AG20443 (cell line): ENCODE data around the gene TGM3.

Experiments used
- DNase-seq: peaks from one replicate; pipeline ENCODE4 v3.0.0; 2012; ENCODE audit warnings: low spot score, mixed read lengths

Gene TGM3

DNA sequence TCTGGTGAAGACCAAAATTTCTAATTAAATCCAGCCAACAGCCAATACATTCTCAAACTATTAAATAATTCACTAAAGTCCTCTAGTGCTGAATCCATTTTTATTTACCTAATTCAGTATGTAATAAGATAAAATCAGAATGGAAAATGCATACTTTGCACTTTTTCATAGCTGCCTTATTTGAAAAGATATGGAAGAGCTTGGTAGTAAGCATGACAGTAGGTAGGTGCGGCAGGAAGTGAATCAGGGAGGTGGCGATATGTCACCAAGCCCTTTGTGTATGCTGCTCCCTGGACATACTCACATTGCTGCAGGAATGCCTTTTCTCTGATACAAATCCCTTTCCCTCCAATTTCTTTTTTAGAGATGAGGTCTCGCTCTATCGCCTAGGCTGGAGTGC lies 10.2 kb upstream of the TGM3 start:
- no peak for DNase-seq

DNA sequence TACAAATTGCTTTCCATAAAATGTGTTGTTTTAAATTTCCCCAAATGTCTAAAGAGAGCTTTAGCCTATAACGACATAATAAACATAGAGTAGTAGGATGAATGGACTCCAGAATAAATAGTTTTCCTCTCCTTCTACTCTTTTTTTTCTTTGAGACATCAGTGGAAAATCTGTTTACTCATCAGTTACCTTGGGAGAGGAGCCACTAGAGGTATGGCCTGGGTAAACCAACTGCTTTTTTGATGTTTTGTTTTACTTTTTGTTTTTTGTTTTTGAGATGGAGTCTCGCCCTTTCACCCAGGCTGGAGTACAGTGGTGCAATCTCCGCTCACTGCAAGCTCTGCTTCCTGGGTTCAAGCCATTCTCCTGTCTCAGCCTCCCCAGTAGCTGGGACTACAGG lies 8.3 kb upstream of the TGM3 start:
- no peak for DNase-seq

DNA sequence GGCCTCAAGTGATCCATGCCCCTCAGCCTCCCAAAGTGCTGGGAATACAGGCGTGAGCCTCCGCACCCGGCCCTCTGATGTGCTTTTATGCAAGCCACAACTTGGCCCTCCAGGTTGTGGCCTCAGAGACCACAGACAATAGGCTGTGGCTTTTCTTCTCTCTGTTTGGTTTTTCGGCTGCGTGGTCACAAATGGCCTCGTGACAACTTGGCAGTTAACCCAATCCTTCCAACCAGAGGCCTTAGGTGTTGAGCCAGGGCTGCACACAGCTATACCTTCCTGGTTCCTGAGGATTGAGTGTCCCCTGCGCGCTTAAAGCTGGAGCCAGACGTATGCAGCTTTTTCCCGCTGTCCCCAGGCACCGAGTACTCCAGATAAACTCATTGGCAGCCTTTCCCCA lies 6.3 kb upstream of the TGM3 start:
- no peak for DNase-seq

DNA sequence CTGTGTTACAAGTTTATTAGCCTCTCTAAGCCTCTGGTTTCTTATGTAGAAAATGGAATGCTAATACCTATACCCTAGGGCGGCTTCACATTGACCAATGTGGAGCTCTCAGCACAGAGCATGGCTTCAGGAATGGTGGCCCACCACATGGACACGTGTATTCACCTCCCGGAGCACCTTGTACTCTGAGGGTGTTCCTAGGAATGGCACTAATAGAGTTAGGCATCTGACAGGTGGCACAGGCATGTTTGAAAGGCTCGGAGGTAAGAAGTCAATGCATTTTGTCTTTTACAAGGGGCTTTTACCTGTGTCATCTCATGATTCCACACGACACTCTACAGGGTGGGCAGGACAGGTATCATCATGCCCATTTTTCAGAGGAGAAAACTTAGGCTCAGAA lies 5.3 kb upstream of the TGM3 start:
- DNase-seq, result no peak

DNA sequence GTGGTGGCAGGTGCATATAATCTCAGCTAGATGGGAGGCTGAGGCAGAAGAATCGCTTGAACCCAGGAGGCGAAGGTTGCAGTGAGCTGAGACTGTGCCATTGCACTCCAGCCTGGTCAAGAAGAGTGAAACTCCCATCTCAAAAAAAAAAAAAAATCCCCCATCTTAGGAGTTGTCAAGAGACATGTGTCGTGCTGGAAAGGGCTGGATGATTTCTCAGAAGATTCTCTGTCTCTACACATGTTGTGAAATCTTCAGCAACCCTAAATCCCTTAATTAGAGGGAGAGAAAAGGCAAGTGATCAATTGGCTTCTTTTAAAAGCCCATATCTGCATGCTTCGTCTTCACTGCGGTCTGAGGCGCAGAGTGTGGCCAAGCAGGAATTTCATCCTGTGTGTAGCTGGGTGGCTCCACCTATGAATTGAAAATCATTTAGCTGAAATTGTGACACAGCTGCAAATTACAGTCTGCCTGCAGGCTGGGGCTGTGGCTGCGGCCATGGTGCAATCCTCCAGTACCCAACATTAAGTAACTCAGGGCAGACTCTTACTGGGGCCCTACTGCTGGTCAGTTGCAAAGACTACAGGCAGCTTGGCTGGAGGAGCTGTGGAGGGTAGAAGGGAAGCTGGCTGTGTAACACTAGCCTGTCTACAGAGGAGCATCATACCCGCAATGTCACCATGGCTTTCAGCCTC lies 3.2 kb upstream of the TGM3 start:
- peak; percentile 44 for DNase-seq

DNA sequence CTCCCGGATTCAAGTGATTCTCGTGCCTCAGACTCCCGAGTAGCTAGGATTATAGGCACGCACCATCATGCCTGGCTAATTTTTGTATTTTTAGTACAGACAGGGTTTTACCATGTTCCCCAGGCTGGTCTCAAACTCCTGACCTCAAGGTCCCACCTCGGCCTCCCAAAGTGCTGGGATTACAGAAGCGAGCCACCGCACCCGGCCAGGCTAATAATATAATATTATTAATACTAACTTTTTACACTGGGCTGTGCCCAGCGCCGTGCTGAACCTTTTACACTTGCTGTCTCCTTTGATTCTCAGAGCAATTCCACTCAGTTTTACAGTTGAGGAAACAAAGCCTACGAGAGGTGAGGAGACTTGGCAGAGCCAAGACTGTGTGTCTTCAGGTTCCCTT lies 2.3 kb upstream of the TGM3 start:
- no peak for DNase-seq

DNA sequence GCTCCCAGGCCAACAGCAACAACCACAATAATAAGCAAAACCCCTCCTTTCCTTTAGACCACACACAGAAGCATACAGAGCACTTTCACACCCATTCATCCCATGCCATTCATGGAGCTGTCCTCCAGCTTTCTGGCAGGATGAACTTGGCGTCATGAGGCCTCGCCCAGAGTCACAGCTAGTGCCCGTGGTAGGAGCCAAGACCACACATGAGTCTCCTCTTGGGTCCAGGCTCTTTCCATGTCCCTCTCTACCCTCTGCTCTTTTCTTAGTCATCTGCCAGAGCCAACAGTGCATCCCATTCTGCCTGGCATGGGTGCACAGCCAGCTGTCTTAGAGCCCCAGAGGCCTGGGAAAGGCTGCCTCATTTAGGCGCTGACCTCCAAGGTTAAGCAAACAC lies 1.8 kb upstream of the TGM3 start:
- DNase-seq, result no peak

DNA sequence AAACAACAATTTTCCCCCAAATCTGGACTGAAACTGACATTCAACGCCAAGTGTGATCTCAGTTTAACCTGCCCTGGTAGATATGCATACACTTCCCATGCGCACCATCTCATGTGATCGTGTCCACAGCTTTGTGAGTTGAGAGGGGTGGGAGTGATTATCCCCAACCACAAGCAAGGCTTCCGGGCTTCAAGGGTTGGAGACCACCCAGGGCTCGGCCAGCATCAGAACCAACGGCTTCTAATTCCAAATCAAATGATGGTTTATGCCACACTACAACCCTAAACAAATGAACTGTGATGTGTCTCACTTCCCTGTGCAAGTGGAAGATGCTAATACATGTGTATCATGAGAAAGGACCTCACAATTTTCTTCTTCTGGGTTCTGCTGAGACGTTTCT lies 515 bp upstream of the TGM3 start:
- DNase-seq, result no peak

DNA sequence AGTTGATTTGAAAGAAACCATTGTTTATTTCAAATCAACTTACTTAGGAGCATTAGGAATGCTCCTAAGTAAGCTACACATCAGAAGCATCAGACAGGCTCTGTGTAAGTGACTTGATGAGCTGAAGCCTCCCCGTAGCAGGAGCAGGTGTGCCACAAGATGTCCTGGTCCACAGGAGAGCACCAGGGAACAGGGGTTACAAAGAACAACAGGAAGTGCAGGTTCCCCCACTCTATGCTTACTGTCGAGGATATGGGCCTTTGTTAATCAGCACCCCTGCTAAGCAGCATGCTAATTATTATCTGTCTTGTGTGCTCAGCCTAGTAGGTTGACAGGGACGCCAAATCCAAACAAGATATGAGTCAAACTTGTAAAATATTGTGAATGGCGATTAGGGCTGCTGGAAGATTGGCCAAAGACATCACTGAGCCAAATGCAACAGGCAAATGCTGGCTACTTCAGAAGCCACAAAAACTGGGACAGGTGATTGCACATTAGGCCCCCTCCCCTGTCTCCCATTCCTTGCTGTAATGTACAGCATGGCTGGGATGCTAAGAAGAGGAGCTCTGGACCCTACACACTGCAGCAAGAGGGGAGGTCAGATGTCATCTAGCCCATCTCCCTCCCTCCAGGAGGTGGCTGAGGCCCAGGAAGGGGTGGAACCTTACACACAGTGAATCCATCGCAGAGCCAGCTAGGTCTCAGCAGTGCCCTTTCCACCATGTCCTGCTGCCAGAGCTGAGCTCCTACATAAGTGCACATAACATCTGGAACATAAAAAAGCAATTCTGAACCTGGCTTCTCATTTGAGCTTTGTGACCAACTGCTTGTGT lies 939 bp downstream of the TGM3 start:
- no peak for DNase-seq

DNA sequence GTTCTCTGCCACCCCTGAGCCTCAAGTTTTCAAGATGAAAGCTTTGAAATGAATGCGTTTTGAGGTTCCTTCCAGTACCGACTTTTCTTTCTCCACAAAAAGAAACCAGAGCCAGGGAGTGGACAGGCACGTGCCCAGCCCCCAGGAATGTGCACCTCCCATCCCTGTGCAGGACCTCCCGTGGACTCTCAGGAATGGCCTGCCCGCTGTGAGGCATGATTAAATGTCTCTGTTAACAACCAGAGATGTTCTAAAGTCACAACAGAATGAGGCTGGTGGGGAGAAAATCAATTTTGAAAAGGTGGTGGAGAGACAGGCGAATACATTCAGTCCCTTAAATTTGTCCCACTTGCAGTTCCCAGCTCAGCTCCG lies 1.5 kb downstream of the TGM3 start:
- DNase-seq, result no peak

DNA sequence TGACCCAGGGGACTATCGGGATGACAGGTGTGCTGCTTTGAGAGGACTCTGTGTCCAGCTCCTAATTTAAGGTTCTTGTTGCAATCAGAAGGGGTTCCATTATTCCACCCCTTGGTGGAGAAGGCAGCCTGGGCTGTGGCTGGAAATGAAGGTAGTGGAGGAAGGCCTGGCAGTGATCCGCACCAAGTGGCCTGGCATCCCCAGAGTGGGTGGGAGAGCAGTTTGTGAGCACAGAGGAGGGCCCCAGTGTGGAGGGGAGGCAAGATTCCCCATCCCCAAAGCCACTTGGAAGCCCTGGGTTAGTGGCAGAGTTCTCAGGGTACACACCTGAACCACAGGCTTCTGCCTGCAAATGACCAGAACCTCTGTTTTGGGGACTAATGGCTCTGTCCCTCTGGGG lies 2.3 kb downstream of the TGM3 start:
- DNase-seq, result no peak

DNA sequence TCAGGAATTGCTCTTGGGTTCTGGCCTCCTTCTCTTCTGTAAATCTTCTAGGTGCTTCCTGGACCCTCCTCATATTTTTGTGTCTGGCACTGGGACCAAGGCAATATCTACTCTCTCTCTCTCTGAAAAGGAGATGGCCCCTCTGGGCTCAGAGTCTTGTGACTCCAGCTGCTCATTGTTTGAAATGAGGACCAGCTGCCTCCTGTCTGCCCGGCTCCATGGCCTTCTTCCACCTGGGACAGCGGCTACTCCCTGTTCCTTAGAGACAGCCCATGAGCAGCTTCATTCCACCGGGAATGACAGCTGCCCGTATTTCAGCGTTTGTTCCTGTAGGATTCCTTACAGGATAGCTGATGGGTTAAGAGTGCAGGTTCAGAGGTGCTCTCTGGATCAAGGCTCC lies 2.9 kb downstream of the TGM3 start:
- no peak for DNase-seq

DNA sequence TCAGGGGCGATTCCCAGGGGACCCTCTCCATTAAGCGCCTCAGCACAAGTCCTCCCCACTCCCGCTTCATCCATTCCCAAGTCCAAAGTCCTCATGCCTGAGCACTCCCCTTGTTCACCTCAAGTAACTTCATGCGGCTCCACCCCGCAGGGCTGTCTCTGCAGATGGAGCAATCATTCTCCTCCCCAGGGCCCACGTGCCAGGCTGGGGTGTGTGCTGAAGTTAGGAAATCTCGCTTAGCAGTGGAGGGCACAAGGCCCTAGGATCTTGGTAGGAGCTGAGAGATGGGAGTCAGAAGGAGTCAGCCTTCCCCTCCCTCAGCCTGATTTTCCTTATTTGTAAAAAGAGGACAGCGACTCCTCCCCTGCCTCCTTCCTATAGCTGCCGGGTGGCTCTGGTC lies 3.5 kb downstream of the TGM3 start:
- DNase-seq, result peak; percentile 32

DNA sequence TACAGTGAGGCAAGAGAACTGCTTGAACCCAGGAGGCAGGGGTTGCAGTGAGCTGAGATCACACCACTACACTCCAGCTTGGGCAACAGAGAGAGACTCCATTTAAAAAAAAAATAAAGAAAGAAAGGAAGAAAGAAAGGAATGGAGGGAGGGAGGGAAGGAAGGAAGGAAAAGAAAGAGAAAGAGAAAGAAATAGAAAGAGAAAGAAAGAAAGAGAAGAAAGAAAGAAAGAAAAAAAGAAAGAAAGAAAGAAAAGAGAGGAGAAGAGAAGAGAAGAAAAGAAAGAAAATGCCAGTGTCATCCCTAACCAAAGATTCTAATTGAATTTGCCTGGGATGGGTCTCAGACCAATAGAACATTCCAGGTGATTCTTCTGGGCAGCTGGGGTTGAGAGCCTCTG lies 4.2 kb downstream of the TGM3 start:
- DNase-seq, result no peak

DNA sequence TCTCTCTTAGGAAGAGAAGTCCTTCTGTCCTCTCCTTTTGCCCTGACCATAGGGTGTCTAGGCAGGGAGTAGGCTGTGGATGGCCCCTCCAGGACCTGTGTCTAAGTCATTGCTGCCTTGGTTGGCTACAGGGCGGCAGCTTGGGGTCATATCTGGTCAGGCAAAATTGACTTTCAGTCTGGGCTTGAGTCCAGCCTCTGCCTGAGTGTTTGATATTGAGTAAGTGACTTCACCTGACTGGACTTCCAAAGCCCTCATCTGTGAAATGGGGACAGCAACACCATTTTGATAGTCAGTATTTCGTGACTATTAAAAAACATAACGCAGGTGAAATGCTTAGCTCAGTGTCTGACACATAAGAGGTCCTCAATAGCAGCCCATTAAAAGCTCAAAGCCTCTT lies 4.6 kb downstream of the TGM3 start:
- no peak for DNase-seq

DNA sequence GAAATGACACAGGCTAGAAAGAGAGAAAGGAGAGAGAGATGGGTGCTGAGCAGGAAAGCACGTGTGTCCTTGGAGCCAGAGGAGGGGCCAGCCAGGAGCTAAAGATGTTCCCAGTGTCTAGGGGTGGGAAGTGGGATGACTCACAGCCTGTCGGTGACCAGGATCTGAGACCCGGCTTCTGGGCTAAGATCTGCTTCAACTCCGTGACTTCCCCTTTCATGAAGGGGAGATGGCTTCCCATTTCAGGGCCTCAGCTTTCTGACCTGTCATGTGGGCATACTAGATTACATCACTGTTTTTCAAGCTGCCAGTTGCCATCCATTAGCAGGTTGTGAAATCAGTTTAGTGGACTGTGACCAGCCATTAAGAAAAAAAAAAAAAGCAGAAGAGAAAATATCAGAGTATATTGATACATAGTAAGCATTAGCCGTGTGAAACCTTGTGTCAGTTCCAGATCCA lies 5.4 kb downstream of the TGM3 start:
- no peak for DNase-seq

DNA sequence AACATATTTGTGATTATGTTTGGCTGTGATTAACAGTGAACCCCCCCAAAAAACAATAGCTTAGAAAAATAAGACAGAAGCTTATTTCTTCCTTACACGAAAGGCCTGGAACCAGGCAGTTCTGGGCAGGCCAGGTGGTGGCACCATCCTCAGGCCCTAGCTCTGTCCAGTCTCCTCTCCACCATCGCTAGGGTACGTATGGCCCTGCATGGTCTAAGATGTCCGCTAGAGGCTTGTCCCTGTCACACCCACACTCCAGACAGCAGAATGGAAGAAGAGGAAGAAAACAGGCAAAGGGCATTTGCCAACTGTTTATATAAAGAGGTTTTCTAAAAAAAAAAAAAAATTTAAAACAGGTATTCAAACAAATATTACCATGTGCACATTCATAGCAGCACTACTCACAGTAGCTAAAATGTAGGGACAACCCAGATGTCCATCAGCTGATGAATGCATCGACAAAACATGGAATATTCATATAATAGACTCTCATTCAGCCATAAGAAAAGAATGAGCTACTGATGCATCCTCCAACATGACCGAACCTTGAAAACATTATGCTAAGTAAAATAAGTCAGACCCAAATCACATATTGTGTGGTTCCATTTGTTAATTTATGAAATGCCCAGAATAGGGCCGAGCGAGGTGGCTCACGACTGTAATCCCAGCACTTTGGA lies 6.7 kb downstream of the TGM3 start:
- DNase-seq, result no peak

DNA sequence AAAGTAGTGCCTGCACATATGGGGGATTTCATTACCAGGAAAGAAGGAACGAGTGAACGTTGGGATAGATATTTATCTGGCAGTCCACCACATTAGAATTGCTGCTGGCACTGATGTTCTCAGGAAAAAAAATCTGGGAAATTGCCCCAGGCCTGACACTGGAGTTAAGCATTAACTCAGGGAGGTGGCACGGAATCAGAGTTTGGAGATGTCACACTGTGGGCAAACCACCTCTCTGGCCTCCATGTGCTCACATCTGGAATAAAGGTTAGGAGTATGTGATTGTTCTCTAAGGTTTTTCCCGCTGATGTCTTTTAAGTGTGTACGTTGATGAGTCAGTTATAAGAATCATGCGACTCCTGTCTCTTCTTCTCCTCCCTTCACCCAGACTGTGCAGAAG lies 7.9 kb downstream of the TGM3 start:
- no peak for DNase-seq

DNA sequence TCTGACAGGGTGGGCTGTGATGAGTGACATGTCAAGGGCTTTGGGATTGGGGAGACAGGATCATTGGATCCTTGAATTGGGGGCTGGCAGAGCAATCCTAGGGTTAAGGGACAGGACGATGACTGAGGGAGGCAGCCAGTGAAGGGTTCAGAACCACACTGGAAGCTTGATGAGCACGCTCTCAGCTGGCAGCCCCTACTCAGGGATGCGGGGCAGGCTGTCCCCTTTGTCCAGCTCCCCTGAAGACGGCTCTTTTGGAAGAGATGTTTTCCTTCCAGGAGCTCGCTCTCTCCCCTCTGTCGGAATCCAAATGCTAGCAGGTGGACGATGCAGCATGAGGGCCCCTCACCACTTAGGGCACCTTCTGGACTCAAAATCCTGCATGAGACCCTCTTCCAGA lies 8.4 kb downstream of the TGM3 start:
- no peak for DNase-seq

DNA sequence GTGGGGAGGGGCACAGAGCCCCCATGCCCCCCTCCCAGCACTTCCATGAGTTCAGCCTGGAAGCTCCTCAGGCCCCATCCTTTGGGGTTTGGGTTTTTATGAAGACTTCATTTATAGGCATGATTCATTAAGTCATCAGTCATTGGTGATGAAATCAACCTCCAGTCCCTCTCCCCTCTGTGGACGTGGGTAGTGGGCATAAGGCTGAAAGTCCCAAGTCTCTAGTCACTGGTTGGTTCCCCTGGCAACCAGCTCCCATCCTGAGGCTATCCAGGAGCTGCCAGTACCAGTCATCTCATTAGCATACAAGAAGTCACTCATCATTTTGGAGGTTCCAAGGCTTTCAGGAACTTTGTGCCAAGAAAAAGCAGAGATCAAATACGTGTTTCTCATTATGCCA lies 9.2 kb downstream of the TGM3 start:
- no peak for DNase-seq

DNA sequence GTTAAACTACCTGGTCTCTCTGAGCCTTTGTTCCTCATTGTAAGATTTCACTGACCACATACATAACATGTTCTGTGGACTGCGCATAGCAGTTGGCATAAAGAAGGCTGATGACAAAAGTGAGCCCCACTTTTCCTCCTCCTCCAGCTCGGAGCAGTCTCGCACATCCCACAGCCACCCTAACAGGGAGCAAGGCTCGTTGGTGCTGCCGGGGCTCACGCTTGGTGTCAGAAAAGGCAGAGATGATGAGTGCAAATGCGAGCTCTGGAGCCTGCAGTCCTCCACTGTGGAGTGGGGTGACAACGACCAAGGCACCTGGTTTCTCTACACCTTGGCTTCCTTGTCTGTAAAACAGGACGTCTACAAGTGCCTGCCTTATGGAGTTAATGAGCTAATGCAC lies 9.7 kb downstream of the TGM3 start:
- DNase-seq, result no peak

DNA sequence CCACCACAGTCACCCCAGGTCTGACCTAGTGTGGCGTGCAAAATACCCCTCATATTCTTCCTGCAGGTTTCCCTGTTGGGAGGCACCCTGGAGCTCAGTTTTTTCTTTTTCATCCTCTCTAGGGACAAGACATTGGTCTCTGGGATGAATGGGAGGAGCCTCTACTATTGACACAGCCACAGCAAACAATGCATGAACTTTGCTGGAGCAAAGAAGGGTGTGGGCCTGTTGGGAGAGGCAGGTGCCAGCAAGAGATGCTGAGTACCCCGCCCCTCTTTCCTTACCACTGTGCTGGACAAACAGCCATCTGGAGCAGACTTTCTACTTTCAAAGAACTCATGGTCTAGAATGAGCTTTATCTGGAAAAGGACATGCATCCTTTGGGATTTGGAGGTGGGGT lies 10.1 kb downstream of the TGM3 start:
- DNase-seq, result no peak

DNA sequence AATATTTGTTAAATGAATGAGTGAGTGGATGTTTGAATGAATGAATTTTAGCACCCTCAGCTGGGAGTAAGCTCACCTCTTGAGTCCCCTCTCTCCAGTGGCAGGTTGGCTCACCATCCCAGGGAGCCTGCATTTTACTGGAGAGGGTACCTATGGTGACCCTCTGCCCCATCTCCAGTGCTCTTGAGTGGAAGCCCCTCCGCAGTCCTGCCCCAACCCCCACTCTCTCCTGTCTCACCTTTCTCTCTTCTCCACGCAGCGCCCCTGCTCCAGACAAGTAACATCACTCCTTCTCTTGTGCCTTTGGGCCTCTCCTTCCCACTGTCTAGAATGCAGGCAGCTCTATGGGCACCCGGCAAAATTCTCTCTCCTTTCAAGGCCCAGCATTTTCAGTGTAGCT lies 11.3 kb downstream of the TGM3 start:
- DNase-seq, result no peak
